ENCODE results near the gene DCHS2.
A peak's percentile ranks its signal among the peaks of the same experiment; 100 is the strongest.

DCHS2 gene

DNA sequence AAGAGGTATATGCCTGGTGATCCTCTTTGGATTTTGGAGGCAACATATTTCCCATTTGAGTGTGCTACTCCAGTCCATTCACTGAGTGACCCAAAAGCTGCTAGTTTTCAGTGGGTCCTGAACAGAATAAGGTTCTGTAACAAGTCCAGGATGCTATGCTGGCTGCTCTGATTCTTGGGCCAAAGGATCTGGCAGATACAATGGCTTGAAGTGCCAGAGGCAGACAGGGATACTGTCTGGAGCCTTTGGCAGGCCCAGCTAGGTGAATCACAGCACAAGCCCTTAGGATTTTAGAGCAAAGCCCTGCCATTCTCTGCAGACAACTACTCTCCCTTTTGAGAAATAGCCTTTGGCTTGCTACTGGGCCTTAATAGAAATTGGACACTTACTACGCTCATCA is 40.6 kb downstream of the DCHS2 start:
- DNase-seq (ENCODE audit: low read depth, low spot score) = no peak

DNA sequence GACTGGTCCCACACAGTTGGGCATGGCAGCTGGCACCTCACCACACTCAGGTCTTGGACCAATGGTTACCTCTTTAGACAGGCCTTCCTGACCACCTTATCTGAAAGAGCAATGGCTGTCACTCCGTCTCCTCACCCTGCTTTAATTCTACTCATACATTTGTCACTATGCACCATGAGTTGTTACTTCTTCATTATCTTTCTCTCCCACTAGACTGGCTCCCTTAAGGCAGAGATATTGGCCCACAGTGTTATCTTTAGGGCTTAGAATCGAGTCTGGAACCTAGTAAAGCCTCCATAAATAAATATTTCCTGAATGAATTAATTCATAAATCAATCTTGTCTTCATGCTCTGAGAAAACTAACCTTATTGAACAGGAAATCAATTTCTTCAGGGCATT is 46.6 kb downstream of the DCHS2 start:
- DNase-seq (ENCODE audit: low read depth, low spot score) = no peak

DNA sequence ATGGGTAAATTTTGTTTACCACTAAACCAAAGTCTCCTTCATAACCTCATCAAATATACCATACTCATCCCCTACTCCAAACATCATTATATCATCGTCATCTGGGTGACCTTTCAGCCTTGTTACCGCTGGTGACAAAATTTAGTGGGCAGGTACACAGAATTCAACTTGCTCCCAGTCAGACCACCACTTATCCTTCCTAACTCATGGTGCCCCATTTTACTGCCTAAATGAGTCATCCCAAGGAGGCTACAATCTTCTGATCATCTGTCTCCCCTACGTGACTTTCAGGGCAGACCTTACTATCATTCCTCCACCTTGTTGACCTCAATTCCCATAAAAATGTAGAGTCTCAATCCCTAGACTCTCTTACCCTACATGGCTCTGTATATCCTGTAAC is 49.6 kb downstream of the DCHS2 start:
- no peak for DNase-seq (ENCODE audit: low read depth, low spot score)

DNA sequence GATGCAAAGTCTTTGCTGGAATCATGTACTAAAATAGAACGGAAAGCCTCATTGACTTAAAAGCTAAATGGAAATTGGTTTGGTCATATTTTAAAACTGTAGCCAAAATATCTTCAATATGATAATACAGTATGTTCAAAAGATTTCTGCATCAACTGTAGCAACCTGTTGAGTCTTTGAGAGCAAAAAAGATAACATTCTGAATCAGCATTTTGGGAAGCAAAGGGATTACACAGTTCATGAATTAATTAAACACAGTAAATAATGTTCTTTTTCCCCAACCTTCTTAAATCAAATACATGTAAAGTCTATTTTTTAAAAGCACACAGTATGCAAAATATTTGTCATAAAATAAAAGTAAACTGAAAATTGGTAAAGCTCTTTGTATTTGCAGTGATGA is 50.5 kb downstream of the DCHS2 start:
- DNase-seq (ENCODE audit: low read depth, low spot score) = no peak

DNA sequence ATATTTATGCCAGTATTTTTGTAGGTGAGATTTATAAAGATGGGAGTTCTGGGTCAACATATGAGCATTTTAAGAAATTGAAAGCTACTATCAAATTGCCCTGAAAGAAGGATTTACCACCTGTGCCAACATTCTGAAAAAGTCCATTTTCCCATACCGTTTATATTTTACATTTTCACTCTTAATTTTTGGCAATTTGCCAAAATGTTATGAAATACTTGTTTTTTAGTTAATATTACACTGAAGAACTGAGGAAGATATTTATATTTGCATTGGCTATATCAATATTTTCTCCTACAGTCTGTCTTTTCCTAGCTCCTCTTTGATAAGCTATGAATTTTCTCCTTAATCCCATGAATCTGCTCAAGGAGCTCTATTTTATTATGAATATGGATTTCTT is 52.4 kb downstream of the DCHS2 start:
- DNase-seq (ENCODE audit: low read depth, low spot score) = no peak

DNA sequence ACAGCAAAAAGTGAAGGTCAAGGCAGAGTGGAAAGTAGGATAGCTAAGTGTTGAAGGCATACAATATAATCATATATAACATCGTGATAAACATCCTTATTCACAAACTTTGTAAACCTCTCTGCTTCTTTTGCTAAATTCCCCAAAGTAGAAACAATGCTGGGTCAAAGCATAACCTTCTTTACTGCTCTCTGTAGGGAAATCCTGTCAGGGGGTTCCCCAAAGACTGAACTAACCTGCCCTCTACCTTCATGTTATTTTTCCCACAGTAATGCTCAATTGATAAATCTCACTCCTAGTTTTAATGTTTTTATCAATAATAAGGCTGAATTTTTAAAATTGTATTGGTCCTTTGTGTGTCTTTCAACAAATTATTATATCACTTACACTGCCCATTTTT is 55.7 kb downstream of the DCHS2 start:
- no peak for DNase-seq (ENCODE audit: low read depth, low spot score)

DNA sequence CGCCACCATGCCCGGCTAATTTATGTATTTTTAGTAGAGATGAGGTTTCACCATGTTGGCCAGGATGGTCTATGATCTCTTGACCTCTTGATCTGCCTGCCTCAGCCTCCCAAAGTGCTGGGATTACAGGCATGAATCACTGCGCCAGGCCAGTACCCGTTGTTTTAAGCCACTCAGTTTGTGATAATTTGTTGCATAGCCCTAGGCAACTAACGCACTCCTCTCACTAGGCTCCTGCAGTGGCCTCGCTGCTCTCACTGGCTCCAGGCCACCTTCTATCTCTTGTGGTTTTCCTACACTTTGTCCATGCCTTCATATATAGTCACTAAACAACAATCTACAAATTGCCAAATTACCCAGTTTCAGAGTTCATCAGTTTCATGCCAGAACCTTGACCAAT is 58.1 kb downstream of the DCHS2 start:
- DNase-seq (ENCODE audit: low read depth, low spot score) = no peak

DNA sequence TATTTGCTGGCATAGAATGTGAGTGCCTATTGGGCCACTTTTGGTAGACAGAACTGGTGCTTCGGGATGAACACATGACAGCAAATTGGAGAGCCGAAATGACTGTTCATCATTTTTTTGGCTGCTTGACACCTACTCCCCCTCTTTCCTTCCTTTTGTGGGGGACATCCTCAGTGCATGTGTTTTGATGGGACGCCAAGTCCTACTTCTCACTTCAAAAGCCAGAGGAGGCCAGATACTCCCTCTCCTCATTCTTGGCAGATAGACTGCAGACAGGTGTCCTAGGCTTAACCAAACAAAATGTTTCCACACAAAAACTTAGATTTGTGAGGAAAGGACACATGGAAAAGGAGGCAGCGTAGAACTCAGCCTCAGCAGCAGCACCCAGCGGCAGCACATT is 62.4 kb downstream of the DCHS2 start:
- no peak for DNase-seq (ENCODE audit: low read depth, low spot score)

DNA sequence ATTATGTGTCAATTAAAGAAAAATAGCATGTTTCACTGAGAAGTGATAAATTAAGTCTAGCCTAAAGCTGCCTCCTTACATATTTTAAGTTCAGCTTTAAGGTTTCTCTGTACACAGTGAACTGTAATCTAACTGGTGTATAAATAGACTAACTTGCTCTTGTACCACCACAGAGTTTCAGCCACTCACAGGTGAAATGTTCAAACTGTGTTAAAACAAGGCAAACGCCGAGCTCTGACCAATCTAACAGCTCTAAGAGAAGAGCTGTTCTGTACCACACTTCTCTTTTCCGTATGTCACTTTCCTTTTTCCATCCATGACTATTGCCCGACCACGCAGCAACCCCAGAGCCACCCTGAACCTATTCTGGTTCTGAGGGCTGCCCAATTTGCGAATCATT is 64.5 kb downstream of the DCHS2 start:
- DNase-seq (ENCODE audit: low read depth, low spot score) = no peak

DNA sequence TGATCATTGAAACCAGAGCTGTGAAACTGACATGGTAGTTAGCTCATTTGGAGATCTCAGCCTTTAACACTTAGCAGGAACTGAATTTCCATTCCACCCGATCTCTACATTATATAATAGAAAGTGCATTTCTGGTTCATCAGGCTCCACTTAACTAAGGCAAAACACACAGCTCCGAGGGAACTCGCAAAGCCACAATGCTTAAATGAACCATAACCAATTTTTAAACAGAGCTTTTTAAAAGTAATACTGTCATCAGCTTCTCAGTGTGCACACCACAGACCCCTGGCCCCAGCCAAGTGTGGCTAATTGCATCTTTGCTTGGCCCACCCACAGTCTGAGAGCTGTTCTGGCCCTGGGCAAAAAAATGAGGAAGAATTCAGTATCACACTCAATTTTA is 66.1 kb downstream of the DCHS2 start:
- DNase-seq (ENCODE audit: low read depth, low spot score) = no peak

DNA sequence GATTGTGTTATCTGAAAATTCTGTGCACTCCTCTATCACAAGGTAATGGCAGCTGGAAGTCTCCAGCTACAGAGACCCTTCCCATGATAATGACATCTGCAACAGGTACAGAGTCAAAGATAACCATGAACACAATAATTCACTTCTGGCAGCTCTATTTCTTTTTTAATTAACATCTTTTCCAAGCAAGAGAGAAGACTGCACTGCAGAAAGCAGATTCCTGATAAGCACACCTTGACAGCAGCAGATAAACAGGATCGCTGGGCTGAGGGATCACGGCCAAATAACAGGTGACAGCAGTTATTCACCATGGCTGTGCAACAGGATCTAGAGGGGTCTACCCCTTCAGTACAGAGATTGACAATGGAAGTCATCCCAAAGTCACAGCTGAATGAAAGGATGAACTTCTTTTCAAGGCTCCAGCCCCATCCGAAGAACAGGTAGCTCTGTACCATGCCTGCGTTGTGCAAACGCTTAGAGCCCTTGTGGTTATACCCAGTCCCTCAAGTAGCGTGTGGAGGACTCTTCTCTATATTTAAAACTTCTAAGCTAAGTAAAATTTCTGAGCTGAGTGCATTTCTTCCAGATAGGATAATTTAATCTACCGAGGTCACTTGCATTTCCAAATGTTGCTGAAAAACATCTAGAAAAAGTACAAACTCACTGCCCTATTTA is 66.7 kb downstream of the DCHS2 start:
- DNase-seq (ENCODE audit: low read depth, low spot score) = no peak

DNA sequence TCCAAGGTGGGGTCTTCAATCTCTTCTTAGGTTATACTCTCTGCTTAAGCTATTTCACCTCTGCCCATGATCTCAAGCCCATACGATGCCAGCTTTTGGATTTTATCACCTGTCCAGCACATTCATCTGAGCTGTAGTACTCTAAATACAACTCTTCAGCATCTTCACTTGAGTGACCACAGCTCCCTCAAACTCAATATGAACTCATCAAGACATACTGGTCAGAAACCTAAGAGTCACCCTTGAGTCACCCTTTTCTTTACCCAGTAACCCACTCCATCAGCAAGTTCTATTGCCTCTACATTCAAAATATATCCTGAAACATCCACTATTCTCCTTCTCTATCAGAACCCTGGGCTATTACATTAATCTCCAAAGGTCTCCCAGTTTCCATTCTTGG is 69.4 kb downstream of the DCHS2 start:
- DNase-seq (ENCODE audit: low read depth, low spot score) = no peak

DNA sequence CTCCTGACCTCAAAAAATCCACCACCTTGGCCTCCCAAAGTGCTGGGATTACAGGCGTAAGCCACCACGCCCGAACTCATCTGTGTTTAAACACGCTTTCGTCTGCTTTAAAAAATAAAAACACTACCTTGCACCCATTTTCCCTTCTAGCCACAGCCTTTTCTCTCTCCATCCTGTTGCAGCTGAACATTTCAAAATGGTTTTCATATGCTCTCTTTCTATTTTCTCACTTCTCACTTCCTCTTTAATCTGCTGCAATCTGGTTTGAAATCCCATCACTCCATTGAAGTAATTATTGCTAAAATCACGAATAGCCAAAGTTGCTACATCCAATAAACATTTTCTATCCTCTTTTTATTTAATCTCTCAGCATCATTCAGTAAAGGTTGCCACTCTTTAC is 70.0 kb downstream of the DCHS2 start:
- no peak for DNase-seq (ENCODE audit: low read depth, low spot score)

DNA sequence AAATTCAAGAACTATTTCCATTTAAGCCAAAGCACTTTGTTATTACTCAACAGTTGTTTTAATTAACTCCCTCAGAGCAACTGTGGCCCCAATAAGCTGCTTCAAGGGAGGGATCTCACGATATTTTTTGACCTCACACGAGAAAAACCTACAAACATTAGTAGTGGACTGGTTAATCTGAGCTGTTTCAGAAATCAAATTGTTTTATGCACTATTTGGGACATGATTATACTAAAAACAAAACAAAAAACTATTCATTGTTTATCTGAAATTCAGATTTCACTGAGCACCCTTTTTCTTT is 74.3 kb downstream of the DCHS2 start:
- DNase-seq (ENCODE audit: low read depth, low spot score) = no peak

DNA sequence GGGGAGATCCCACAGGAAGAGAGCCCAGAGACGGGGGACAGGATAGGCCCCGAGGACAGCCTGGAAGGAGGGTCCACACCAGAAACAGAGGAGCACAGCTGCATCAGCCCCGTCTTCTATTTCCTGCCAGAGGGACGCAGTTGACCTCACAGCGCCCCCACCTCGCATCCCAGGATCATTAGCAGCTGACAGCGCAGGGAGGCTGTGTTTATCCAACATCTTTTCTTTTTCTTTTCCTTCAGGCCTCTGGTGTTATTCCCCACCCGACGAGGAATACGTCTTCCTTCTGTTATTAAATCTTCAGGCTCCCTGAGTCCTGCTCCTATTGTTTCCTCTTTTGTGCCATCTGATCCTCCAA is 75.4 kb downstream of the DCHS2 start:
- DNase-seq (ENCODE audit: low read depth, low spot score) = no peak

DNA sequence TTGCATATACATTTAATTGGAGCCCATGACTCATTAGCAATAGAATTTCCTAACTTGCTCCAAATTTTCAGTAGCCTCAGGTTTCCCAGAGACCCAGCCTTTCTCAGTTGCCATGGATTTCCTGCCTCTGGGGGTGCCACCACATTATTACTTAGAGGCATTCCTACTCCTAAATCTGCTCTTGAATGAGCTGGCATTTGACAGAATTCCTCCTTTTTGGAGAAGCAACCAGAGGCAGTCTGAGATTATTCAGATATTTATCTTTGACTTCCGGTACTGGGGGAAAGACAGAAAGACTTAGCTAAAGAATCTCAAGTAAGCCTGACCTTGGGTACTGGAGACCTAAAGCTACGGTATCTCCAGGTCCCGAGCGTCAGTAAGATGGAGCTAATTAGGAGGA is 76.3 kb downstream of the DCHS2 start:
- DNase-seq (ENCODE audit: low read depth, low spot score) = no peak

DNA sequence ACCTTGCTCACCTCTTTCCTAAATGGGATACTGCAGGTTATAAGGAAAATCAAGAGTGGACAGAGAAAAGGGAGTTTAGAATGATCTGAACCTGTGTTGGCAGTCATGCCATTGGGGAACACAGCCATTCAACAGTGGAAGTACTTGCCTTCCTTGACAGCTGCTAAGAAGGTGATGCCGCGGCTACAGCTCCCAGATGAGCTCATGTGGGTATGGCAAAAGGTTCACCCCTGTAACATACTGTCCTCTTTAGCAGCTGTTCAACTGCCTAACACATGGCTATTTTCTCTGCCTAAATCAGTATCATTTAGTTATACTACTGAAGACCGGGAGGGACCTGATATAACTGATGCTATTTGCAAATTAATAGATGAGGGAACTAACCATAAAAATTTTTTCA is 76.8 kb downstream of the DCHS2 start:
- no peak for DNase-seq (ENCODE audit: low read depth, low spot score)

DNA sequence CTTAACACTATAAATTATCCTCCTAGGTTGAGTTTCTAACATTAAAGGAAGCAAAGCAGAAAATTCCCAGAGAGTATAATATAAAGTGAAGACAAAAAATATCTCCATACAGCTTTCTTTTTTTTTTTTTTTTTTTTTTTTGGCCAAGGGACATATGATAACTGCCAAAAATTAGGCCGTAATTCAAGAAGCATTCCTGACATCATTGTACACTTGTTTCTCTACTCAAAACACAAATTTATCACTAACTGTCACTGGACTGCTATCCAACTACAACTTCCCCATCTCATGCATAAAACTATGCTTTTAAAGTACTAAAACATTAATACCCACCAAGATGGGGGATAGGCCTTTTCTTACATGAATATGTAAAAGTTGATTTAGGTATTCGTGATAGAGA is 77.2 kb downstream of the DCHS2 start:
- DNase-seq (ENCODE audit: low read depth, low spot score) = no peak

DNA sequence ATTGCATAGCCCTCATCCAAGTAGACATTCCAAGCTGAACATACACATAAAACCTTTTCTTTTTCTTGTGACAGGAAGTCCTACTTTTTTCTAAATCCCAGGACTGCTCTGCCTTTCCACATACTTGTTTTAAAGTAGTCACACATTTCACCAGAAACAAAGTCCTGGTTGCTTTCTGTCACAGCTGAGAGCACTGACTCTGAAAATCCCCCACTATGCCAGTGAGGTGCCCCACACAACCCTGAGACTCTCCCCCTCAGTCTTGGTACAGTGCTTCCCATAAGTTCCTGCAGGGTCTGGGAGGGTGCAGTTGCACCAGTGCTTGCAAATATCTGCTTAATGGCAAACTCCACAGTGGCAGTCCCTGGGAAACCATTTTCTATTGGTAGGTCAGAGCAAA is 84.2 kb downstream of the DCHS2 start:
- DNase-seq (ENCODE audit: low read depth, low spot score) = no peak

DNA sequence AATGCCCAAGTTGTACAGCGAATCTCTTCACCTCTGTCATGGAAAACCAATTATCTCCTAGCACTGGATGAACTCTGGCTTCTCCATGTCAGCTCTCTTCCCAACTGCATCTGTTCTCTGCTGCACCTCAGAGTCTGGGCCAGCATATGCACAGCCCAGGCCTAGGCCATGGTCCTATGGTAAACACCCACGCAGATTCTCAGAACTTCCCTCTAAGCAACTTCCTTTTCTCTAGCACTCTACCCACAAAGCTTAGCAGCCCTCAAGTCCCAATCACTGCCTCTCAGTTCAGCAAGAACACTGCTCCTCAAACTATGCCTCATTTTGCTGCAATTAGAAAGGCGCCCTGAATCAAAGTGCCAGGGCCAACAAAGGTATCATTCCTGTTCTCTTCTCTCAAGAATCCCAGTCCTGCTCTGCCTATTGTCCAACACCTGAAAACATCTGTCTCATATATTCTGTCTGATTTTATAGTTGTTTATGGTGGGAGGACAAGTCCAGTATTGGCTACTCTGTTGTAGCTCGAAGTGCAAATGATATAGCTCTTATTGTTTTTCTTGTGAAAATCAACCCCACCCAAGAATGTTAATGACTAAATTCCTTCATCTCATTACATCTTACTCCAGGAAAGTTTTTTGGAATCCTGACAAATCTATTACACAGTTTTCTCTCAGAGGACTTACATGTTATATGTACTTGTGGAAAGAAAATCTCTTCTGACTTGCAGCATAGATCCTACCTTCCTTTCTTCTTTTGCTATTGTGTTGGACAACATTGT is 85.4 kb downstream of the DCHS2 start:
- no peak for DNase-seq (ENCODE audit: low read depth, low spot score)

DNA sequence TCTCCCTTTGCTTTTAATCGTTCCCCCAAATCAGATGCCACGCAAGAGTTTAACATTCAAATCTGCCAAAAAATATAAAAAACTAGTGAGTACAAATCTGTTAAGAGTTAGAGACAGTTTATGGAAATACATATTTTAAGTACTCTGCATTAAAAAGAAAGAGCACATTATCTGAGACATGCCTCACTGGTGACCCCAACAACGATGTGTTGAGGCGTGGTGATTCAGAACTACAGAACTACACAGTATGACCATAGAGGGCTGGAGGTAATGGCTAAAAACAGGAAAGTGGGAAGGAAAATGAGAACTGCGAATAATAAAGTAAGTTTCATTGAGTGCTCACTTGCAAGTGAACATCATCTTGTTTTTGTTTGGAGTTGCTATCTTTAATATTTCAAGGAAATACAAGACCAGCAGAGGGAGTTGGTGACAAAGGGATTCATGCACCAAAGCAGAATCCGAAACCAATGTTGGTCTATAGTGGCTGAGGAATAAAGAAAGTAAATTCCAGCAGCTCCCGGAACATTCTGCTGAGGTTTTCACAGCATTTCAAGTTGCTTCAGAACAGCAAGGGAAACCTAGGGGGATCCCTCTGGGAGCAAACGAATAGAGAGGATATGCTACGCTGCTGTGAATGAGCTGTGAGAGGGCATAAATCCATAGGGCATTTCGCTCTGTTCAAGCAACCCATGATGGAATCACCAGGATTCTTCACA is 92.2 kb downstream of the DCHS2 start:
- DNase-seq (ENCODE audit: low read depth, low spot score) = peak; percentile 23

DNA sequence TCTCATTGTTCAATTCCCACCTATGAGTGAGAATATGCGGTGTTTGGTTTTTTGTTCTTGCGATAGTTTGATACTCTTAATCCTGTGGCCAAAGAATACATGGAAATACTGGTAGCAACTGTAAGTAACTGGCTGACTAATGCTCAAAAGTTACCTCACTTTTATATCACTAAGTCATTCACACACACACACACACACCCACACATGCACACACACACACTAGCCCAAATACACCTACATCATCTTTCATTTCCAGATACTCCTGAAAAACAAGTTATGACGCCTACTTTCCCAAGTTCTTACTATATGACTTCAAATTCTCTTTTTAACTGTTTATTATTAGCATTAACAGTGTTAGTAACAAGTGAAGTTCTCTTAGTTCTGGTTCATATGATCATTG is 101.3 kb downstream of the DCHS2 start:
- no peak for DNase-seq (ENCODE audit: low read depth, low spot score)

DNA sequence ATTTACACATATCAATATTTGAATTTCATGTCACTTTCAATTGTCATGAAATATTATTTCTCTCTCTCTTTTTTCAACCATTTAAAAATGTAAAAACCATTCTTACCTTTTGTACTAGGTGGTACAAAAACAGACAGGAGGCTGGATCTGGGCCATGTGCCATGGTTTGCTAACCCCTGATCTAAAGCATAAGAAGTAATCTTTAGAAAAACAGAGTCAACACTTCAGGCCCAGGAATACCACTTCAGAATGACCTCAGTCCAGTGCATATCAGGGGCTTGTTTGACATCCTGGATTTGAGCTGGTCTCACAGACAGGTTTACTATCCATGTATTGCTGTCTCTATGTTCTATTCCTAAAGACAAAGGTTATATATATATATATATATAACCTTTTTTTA is 102.5 kb downstream of the DCHS2 start:
- DNase-seq (ENCODE audit: low read depth, low spot score) = no peak
